Breast epithelium (tissue), 3 donors: ENCODE results near the gene MZB1.

ENCODE experiments used
- POLR2A ChIP-seq: fragments of 450-650 bp; IDR thresholded peaks from one replicate; pipeline ENCODE4 v1.6.1; 2016; ENCODE audit warnings: antibody characterized with exemption, mild to moderate bottlenecking, moderate library complexity
- POLR2AphosphoS5 ChIP-seq, 3 donors: sonication (generic); formaldehyde crosslinking; IDR thresholded peaks; one replicate each; pipeline ENCODE4 v1.6.1; 2017; ENCODE audit warnings: antibody characterized with exemption in 3 of 3
- TF ChIP-seq, protein P1 (sequence below), 3 donors: fragments of 450-650 bp; IDR thresholded peaks; one replicate each; pipeline ENCODE4 v1.5.1; 2016 to 2017; ENCODE audit warnings: antibody characterized with exemption in 3 of 3, mild to moderate bottlenecking in 3 of 3, moderate library complexity in 3 of 3

DNA sequence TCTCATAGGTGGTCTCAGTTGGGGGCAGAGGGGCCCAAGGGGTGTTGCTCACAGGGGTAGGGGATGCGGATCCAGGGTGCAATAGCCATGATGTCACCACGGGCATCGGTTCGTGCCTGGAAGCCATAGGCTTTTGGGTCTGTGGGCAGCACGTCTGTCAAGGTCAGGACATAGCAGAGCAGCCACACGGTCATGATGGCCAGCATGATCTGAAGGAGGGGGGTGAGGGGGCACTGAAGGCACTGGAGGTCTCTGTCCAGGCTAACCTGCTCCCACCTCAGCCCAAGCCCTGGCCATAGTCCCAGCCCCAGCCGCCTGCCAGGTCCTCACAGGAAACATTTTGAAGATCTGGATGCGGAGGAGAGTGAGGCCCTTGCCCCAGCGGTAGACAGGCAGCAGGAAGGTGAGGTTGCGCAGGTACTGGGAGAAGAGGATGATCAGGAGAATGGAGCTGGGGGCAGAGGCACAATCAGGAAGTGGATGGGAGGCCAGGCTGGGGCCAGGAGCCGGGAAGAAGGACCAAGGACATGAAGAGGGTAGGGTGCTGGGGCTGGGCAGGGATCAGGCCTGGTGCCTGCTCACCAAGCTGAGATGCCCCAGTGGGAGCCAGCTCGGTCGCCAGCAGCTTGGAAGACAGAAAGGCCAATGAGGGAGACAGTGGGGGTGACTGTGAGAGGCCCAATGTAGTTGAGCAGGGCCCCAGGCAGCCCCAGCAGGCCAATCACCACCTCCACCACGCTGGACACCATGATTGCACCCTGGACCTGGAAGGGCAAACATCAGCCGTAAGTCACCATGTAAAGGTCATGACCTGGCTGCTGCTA, 9.9 kb downstream of the MZB1 start:
- TF ChIP-seq POLR2A (no peak), POLR2AphosphoS5 (IDR thresholded peaks at IDR 0.05) (no peak)
- TF ChIP-seq, protein P1, sequence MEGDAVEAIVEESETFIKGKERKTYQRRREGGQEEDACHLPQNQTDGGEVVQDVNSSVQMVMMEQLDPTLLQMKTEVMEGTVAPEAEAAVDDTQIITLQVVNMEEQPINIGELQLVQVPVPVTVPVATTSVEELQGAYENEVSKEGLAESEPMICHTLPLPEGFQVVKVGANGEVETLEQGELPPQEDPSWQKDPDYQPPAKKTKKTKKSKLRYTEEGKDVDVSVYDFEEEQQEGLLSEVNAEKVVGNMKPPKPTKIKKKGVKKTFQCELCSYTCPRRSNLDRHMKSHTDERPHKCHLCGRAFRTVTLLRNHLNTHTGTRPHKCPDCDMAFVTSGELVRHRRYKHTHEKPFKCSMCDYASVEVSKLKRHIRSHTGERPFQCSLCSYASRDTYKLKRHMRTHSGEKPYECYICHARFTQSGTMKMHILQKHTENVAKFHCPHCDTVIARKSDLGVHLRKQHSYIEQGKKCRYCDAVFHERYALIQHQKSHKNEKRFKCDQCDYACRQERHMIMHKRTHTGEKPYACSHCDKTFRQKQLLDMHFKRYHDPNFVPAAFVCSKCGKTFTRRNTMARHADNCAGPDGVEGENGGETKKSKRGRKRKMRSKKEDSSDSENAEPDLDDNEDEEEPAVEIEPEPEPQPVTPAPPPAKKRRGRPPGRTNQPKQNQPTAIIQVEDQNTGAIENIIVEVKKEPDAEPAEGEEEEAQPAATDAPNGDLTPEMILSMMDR (IDR thresholded peaks at IDR 0.05): no peak
